SK-N-SH treated with all-trans-retinoic acid at 6 μM for 48 hours (cell line): ENCODE results near the gene FUZ.

ENCODE experiments used
- ARNTL ChIP-seq: fragments of 450-650 bp; formaldehyde crosslinking; IDR thresholded peaks from 2 replicates; pipeline ENCODE4 v1.5.0; 2020; ENCODE audit warnings: low read depth, mild to moderate bottlenecking, moderate library complexity, borderline replicate concordance
- CSDC2 ChIP-seq: fragments of 250-450 bp; sonication (Bioruptor Pico); IDR thresholded peaks from 2 replicates; pipeline ENCODE4 v1.5.0; 2020; ENCODE audit warnings: mild to moderate bottlenecking, moderate library complexity
- ESRRG ChIP-seq: fragments of 250-450 bp; sonication (Bioruptor Pico); IDR thresholded peaks from 2 replicates; pipeline ENCODE4 v1.6.1; 2021; ENCODE audit warnings: mild to moderate bottlenecking
- ISL1 ChIP-seq: fragments of 250-450 bp; sonication (Bioruptor Pico); IDR thresholded peaks from 2 replicates; pipeline ENCODE4 v2.1.2; 2022; ENCODE audit warnings: mild to moderate bottlenecking, moderate library complexity
- POU6F1 ChIP-seq: fragments of 250-450 bp; sonication (Bioruptor Pico); IDR thresholded peaks from 2 replicates; pipeline ENCODE4 v1.8.0; 2021; ENCODE audit warnings: low read depth, mild to moderate bottlenecking, moderate library complexity, borderline replicate concordance
- PPARA ChIP-seq: fragments of 250-450 bp; sonication (Bioruptor Pico); IDR thresholded peaks from 2 replicates; pipeline ENCODE4 v1.5.0; 2020; ENCODE audit warnings: mild to moderate bottlenecking, borderline replicate concordance
- RARB ChIP-seq: fragments of 250-450 bp; sonication (Bioruptor Pico); IDR thresholded peaks from 2 replicates; pipeline ENCODE4 v1.8.0; 2021; ENCODE audit warnings: mild to moderate bottlenecking, moderate library complexity
- TCF4 ChIP-seq: fragments of 250-450 bp; sonication (Bioruptor Pico); IDR thresholded peaks from 2 replicates; pipeline ENCODE4 v1.8.0; 2021; ENCODE audit warnings: mild to moderate bottlenecking, moderate library complexity, borderline replicate concordance
- ZC3H10 ChIP-seq: fragments of 250-450 bp; sonication (Bioruptor Pico); IDR thresholded peaks from 2 replicates; pipeline ENCODE4 v1.5.1; 2021; ENCODE audit warnings: mild to moderate bottlenecking, moderate library complexity
- ZFP30 ChIP-seq: fragments of 450-650 bp; formaldehyde crosslinking; IDR thresholded peaks from 2 replicates; pipeline ENCODE4 v1.5.0; 2022; ENCODE audit warnings: mild to moderate bottlenecking, moderate library complexity
- ZNF565 ChIP-seq: fragments of 450-650 bp; formaldehyde crosslinking; conservative IDR thresholded peaks from 2 replicates; pipeline ENCODE4 v1.5.0; 2020; ENCODE audit warnings: low read depth, mild to moderate bottlenecking, moderate library complexity
- ZNF70 ChIP-seq: fragments of 450-650 bp; formaldehyde crosslinking; IDR thresholded peaks from 2 replicates; pipeline ENCODE4 v1.5.0; 2020; ENCODE audit warnings: mild to moderate bottlenecking, moderate library complexity
- TF ChIP-seq, protein P1 (sequence below): fragments of 250-450 bp; sonication (Bioruptor Pico); IDR thresholded peaks from 2 replicates; pipeline ENCODE4 v1.5.0; 2020; ENCODE audit warnings: mild to moderate bottlenecking, moderate library complexity
- TF ChIP-seq, protein P2 (sequence below): fragments of 250-450 bp; sonication (Bioruptor Pico); IDR thresholded peaks from 2 replicates; pipeline ENCODE4 v1.5.1; 2020; ENCODE audit warnings: low read depth, mild to moderate bottlenecking, moderate library complexity

DNA sequence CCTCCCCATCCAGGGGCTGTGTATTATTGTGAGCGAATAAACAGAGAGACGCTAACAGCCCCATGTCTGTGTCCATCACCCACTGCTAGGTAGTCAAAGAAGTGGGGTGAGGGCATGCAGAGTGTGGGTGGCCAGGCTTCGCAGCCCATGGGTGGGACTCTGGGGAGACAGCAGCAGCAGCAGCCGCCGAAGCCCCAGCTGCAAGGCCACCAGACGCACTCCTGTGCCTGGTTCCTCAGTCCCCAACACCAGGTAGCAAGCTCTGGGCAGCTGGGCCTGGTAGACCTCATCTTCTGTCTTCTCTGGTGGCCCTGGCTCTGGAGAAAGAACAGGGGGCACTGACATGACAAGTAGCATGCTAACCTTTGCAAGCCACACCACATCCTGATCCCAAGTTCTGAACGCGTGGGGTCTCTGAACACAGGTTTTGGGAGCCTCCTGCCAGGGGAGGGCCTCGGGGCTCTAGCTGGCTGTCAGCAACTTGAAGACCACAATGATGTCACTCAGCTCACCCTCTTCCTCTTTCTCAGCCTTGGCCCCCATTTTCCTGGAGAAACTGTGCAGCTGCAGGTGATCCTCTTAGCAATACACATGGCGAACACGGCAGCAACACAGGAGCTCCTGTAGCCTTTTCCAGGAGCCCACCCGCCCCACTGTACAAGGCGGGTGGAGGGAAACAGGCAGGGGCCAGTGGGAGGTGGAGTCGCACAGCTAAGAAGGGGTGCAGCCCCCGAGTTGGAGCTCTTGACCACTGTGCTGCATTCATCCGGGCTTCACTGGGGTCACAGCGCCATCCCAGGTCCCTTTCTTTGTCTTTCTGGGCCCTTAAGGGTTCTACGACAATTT lies 5.8 kb downstream of the FUZ start:
- TF ChIP-seq ZFP30 (no peak), ZNF70 (CRISPR knock-in tag) (no peak), ISL1 (no peak), RARB (CRISPR knock-in tag) (no peak), ZC3H10 (CRISPR knock-in tag) (no peak), ZNF565 (CRISPR knock-in tag) (no peak), POU6F1 (CRISPR knock-in tag) (no peak), ARNTL (CRISPR knock-in tag) (no peak), PPARA (no peak), CSDC2 (CRISPR knock-in tag) (no peak), TCF4 (CRISPR knock-in tag) (no peak), ESRRG (no peak)
- TF ChIP-seq, protein P1, sequence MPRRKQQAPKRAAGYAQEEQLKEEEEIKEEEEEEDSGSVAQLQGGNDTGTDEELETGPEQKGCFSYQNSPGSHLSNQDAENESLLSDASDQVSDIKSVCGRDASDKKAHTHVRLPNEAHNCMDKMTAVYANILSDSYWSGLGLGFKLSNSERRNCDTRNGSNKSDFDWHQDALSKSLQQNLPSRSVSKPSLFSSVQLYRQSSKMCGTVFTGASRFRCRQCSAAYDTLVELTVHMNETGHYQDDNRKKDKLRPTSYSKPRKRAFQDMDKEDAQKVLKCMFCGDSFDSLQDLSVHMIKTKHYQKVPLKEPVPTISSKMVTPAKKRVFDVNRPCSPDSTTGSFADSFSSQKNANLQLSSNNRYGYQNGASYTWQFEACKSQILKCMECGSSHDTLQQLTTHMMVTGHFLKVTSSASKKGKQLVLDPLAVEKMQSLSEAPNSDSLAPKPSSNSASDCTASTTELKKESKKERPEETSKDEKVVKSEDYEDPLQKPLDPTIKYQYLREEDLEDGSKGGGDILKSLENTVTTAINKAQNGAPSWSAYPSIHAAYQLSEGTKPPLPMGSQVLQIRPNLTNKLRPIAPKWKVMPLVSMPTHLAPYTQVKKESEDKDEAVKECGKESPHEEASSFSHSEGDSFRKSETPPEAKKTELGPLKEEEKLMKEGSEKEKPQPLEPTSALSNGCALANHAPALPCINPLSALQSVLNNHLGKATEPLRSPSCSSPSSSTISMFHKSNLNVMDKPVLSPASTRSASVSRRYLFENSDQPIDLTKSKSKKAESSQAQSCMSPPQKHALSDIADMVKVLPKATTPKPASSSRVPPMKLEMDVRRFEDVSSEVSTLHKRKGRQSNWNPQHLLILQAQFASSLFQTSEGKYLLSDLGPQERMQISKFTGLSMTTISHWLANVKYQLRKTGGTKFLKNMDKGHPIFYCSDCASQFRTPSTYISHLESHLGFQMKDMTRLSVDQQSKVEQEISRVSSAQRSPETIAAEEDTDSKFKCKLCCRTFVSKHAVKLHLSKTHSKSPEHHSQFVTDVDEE (CRISPR knock-in tag): no peak
- TF ChIP-seq, protein P2, sequence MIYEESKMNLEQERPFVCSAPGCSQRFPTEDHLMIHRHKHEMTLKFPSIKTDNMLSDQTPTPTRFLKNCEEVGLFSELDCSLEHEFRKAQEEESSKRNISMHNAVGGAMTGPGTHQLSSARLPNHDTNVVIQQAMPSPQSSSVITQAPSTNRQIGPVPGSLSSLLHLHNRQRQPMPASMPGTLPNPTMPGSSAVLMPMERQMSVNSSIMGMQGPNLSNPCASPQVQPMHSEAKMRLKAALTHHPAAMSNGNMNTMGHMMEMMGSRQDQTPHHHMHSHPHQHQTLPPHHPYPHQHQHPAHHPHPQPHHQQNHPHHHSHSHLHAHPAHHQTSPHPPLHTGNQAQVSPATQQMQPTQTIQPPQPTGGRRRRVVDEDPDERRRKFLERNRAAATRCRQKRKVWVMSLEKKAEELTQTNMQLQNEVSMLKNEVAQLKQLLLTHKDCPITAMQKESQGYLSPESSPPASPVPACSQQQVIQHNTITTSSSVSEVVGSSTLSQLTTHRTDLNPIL (CRISPR knock-in tag): no peak
